NCI-H2081 treated with DMSO at 0.1 percent for 48 hours (cell line): ENCODE measurements around the gene JUND.

Experiments used
- DNase-seq: peaks from one replicate; lab custom pipeline; 2025; lab: John Stamatoyannopoulos, UW

The JUND gene

DNA sequence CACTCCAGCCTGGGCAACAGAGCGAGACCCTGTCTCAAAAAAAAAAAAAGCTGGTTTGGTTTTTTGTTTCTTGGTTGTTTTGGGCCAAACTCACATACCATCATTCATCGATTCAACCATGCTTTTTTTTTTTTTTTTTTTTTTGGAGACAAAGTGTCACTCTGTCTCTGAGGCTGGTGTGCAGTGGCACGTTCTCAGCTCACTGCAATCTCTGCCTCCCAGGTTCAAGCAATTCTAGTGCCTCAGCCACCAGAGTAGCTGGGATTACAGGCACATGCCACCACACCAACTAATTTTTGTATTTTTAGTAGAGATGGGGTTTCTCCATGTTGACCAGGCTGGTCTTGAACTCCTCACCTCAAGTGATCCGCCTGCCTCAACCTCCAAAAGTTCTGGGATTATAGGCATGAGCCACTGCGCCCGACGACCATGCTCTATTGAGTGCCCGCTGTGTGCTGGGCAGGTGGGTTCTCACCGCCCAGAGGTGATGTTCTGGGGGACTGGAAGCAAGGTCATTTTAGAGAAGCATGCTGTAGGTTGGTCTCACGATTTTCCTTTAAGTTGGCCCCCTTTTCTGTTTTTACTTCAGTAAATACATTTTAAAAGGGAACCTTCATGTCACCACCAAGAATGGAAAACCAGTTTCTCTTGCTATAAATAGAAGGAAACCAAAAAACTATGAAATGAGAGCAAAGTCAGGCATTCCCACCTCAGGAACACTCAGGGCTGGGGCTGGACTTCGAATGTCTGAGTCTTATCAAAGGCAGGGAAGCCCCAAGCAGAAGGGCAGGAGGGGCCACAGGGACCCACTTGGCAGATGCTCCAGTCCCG is 8.3 kb upstream of the JUND start:
- no peak for DNase-seq

DNA sequence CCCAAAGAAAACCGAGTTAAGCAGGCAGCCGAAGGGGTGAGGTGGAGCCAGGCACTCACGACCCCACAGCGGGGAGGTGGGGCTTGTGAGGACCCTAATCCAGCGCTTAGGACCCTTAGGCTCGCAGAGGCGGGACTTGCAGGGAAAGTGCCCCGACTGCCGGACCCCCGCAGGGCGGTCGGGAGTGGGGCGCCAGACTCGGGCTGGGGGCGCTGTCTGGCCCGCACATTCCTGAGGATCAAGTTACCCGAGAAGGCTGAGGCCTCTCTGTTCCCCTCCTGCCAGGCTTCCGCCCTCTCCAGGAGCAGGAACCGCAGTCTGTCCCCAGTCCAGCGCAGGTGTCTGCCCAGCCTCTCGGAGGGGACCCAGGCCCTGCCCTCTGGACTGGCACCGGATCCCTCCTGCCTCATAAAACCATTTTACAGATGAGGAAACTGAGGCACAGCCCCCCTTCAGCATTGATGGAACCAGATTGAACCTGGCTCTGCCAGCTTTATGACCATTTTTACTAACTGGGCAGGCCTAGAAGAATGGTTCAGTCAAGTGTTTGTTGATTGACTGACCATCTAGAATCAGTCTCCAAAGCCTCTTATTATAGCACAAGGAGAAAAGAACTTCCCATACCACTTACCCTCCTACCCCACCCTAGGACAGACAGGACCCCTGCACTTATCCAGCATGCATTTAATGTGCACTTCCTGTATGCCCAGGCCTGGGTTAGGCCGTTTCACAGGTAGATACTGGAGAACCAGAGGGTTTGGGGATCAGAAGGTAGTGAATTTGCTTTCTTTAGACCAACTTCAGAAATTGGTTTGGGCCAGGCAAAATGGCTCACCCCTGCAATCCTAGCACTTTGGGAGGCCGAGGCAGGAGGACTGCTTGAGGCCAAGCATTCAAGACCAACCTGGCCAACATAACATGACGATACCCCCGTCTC is 6.7 kb upstream of the JUND start:
- DNase-seq: no peak

DNA sequence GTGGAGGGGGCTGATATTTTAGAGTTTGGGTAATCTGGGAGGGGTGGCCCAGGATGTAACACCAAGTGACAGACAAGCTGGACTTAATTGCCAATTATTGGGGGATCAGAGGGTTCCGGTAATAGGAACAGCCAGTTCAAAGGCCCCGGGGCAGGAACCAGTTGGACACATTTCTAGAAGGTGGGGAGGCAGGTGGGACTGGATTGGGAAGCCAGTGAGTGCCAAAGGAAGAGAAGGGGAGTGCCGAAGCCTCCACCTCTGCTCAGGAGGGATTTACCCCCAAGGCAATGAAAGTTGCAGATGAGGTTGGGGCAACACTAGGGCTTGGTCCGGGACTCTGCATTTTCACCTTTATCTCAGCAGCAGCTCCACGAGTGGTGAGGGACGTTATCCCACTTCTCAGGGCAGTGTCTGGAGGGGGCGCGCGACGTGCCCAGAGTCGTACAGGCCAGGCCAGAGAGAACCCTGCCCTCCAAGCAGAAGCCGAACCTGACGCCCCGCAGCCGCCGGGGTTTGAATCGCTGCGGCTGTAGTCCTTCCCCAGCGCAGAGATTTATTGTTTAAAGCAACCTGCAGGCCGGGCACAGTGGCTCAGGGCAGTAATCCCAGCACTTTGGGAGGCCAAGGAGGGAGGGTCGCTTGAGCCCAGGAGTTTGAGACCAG is 5.7 kb upstream of the JUND start:
- no peak for DNase-seq

DNA sequence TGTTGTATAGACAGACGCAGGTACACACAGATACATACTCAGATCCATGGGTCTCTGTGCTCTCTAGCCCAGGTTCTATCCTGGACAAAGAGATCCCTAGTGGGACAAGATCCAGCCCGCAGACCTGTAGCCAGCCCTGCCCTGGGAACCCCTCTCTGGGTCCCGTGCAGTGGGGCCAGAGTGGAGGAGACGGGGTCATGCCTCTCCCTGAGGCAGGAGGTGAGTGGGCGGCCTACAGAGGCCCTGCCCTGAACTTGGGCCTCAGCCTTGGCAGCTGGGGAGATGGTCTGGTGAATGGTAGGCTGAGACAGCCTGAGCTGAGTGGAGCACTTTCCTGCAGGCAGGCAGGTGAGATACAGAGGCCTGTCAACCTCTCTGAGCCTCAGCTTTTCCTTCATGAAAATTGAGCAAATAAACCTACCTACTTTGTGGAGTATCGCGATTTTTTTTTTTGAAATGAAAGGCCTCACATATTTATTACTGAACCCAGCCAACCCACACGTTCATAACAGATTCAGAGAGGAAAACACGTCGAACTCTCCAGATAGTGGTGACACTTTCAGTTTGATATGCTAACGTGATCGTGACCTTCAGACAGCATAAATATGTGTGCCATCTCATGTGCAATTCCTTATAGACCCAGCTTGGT is 3.4 kb upstream of the JUND start:
- no peak for DNase-seq

DNA sequence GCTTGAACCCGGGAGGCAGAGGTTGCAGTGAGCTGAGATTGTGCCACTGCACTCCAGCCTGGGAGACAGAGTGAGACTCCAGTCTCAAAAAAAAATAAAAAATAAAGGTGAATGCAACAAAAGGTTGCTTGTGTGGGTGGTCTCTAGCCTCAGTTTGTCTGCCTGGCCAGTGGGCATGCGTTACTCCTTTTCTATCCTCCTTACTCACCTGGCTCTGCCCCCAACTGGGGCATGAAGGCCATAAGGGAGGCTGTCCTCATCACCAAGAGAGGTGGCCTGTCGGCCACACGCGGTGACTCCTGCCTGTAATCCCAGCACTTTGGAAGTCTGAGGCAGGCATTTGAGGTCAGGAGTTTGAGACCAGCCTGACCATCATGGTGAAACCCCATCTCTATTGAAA is 1.9 kb upstream of the JUND start:
- no peak for DNase-seq

DNA sequence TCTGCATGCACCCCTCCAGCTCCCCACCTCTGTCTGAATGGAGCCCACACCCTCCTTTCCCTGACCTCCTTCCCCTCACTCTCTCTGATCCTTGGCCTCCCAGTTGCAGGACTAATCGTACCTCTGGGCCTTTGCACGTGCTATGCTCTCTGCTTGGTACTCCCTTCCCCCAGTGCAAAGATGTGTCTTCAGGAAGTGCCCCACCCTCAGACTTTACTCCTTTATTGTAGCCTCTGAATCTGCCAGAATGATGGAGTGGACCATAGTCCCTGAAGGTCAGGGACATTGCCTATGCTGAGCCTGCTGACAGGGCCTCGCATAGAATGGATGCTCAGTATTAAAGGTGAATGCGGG is 1.3 kb upstream of the JUND start:
- no peak for DNase-seq

DNA sequence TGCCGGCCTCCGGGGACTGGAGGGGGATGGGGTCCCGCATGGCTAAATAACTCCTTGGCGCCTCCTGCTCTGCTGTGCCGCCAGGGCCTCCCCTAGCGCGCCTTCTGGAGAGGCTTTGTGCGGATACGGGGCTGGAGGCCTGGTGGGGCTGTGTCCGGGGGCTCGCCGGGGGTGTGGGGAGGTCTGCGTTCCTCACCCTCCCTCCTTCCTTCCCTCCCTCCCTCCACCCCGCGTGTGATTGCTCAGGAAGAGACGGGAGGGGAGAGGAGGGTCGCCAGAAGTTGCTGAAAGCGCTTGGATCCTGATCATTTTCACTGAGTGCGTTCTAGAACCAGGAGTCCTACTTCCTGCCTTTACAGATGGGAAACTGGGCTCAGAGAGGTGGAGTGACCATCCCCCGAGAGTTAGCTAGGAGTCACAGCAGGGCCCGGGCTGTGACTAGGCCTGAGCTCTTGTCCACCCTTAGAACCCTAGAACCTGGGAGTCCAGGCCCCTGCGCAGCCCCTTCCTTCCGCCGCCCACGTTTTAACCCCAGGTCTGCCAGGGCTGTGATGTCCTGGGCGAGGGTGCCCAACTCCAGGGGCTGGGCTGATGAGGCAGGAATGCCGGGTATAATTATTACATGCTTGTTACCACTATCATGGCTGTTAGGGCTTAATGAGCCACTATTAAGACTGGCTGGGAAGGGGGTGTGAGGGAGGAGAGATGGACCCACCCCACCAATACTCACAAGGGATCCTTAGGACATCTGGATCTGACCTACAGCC is 782 bp upstream of the JUND start:
- DNase-seq: no peak

DNA sequence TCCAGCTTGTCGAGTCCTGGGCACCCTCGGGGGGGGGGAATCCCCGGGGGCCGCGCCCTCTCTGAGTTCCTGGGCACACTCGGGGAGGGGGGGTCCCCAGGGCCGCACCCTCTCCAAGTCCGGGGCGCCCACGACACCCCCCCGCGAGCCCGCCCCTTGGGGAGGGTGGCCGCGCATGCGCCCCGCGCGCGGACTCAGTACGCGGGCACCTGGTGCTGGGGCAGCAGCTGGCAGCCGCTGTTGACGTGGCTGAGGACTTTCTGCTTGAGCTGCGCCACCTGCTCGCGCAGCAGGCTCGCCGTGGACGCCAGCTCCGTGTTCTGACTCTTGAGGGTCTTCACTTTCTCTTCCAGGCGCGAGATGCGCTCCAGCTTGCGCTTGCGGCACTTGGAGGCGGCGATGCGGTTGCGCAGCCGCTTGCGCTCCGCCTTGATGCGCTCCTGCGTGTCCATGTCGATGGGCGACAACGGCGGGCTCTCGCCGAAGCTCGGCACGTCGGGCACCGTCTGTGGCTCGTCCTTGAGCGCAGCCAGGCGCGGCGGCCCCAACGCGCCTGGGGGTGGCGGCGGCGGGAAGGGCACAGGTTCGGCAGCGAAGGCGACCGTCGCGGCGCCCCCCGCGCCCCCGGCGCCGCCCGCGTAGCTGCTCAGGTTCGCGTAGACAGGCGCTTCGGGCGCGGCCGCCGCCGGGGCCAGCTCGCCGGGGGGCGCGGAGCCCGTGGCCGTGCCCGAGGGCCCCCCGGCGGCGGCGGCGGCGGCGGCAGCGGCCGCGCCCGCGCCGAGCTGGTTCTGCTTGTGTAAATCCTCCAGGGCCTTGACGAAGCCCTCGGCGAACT is 958 bp downstream of the JUND start:
- no peak for DNase-seq

DNA sequence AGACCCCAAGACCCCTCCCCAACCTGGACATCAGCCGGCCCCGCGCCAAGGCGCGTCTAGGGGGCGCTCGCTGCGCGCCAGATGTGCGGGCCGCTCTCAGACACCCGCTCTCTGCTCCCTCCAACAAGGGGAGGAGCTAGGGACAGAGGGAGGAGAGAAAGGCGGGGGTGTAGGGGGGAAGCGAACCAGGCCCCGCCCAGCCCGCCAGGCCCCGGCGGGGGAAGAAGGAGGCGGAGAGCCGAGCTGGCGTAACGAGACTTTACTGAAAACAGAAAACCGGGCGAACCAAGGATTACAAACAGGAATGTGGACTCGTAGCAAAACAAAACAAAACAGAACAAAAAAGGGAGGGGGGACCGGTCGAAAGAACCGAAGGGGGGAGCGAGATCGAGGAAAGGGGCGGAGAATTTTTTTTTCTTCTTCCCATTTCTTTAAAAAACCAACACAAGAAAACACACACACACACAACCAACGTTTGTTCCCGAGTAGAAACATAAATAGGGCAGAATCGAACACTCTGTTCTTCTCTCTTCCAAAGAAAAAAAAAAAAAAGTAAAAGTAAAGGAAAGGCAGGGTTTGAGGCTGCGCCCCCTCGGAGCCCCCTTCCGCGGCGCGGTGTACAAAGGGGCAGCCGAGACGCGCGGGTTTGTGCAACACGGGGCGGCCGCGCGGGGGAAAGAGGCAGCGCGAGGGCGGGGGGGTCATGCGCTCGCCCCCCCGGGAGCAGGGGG is 1.7 kb downstream of the JUND start:
- peak; percentile 49 for DNase-seq

DNA sequence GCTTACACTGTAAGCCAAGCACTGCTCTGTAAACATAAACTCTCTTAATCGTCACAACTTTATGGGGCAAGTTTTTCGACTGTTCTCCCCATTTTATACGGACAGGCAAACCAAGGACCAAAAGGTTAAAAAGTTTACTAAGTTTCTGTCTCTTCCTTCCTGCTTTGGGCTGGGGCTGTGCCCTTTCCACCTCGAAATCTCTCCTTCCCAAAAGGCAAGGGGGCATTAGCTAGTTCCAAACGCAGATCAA is 2.2 kb downstream of the JUND start:
- no peak for DNase-seq

DNA sequence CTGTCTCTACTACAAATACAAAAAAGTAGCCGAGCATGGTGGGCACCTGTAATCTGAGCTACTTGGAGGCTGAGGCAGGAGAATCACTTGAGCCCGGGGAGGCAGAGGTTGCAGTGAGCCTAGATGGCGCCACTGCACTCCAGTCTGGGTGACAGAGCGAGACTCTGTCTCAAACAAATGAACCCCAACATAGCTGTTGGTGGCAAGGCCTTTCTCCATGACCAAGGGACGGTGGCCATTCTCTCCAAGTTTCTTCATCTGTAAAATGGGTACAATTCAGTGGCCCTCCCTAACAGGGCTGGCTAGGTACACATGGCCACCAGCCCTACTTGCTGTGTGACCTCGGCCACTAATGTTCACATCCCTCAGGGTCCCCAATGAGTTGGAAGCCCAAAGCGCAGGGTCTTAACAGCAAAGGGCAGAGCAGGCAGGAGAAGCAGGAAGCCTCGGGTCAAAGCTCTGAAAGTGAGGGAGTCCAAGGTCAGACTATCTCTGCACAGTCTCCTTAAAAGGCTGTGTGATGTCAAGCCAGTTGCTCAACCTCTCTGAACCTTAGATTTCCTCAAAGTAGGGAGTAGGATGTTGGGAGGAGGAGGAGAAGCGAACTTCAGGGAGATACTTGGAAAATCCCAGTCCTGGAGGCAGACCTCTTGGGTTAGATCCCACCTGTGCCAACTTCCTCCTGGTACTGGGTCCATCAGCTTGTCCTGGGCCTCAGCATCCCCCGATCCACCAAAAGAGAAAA is 2.7 kb downstream of the JUND start:
- no peak for DNase-seq

DNA sequence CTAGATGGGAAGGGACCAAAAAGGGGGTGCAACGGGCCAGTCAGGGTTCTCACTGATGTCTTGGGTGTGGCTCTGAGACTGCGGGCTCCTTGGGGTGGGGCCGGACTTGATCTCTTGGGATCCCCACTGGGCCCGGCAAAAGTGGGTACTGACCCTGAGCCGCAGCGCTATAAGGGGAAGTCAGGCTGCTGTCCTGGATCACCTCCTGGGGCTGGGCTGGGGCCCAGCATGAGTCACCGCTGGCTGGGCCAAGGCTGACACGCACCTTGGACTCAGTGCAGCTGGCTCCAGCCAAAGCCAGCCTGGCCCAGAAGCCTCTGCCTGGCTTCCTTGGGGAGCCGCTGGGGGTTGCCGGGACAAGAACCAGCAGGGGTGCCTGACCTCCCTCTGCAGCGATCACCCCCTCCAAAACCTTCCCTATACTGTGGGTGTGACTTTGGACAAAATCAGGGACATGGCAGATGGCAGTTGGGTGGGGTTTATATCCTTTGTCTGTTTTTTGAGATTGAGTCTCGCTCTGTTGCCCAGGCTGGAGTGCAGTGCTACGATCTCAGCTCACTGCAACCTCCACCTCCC is 6.6 kb downstream of the JUND start:
- no peak for DNase-seq

DNA sequence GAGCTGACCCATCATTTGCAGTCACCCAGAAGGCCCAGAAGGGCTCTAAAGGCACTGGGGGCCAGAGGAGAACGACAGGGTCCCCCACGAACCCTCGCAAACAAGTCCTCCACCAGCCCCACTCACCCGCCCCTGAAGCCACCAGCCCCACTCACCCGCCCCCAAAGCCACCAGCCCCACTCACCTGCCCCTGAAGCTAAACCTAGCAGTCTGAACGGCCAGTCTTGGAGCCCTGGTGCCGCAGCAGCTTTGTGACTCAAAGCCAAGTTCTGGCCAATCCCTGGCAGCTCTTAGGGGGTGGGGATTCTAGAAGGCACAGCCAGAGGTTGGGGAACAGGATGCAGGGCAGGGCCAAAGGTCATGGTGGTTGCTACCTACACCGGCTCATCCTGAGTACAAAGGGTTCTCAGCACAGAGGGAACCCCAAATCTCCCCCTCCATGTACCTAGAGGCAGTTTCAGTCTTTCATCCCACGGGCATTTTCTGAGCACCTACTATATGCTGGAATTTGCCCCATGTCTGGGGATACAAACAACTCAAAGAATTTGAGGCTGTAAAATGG is 7.1 kb downstream of the JUND start, which contains the start of gene IQCN:
Gene IQCN (minus strand): TSS at position 234 of the 562 bp plus-strand sequence. CDS start 4,974 bp downstream, outside the sequence.
- no peak for DNase-seq

DNA sequence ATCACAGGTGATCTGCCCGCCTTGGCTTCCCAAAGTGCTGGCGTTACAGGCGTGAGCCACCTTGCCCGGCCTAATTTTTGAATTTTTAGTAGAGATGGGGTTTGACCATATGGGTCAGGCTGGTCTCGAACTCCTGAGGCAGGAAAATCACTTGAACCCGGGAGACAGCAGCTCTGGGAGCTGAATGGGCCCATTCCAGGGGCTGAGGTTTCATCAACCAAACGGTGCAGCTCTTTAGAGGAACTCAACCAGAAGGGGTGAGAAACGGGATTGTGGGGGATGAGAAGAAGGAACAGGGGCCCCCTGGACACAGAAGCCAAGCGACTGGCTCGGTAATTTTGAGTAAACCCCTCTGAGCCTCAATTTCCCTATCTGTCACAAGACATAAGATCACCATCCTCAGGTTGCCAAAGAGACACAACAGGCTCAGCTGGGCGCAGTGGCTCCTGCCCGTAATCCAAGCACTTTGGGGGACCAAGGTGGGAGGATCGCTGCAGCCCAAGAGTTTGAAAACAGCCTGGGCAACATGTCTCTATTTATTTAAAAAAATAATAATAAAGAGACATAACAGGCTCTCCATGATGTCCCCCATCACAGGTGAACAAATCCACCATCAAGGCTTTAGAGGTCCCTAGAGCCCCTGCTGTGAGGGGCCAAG is 7.7 kb downstream of the JUND start:
- DNase-seq: no peak

DNA sequence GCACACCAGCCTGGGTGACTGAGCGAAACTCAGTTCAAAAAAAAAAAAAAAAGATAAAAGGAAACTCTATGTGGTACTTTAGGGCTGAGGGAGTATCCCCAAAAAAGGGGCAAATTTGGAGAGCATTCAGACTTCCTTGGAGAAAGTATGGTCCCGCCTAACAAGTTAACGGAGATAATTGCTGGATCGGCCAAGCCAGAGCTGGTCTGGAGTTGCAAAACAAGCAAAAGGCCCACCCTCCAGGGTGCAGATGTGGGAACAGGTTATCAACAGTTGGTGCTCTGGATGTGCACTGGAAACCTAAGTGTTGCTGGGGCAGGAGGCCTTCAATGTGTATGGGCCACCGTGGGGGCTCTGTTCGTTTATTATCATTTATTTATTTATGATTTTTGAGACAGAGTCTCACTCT is 10.0 kb downstream of the JUND start:
- DNase-seq: no peak

DNA sequence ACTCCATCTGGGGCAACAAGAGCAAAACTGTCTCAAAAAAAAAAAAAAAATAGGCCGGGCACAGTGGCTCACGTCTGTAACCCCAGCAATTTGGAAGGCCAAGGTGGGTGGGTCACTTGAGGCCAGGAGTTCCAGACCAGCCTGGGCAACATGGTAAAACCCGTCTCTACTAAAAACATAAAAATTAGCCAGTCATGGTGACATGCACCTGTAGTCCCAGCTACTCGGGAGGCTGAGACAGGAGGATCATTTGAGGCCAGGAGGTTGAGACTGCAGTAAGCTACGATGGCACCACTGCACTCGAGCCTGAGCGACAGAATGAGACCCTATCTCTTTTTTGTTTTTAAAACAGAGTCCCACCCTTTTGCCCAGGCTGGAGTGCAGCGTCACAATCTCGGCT is 11.1 kb downstream of the JUND start:
- no peak for DNase-seq

DNA sequence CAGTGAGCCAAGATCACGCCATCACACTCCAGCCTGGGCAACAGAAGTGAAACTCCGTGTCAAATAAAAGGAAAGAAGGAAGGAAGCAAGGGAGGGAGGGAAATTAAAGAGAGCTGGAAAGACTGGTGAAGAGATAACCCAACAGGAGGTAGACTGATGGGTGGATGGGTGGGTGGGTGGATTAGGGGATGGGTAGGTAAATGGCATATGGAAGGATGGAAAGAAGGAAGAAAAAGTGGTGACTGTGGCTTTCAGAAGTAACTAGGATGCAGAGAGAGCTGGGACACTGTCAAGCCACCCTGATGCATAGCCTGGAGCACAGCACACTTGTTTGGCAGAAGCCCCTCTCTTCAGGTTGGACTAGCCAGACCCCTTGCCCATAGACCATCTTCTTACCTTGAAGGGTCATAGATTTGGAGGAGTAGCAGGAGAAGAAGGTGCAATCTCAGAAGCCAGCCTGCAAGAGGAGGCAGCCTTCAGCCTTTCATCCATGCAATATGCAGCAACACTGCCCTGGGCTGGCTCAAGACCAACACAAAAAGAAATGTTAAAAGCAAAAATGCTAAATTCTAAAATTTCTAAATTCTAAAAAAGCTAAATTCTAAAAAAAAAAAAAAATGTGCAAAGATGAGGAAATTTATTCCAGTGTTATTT is 12.2 kb downstream of the JUND start:
- no peak for DNase-seq
